ENCODE results near the gene GP1BA.
A peak's percentile ranks its signal among the peaks of the same experiment; 100 is the strongest.

Gene GP1BA

DNA sequence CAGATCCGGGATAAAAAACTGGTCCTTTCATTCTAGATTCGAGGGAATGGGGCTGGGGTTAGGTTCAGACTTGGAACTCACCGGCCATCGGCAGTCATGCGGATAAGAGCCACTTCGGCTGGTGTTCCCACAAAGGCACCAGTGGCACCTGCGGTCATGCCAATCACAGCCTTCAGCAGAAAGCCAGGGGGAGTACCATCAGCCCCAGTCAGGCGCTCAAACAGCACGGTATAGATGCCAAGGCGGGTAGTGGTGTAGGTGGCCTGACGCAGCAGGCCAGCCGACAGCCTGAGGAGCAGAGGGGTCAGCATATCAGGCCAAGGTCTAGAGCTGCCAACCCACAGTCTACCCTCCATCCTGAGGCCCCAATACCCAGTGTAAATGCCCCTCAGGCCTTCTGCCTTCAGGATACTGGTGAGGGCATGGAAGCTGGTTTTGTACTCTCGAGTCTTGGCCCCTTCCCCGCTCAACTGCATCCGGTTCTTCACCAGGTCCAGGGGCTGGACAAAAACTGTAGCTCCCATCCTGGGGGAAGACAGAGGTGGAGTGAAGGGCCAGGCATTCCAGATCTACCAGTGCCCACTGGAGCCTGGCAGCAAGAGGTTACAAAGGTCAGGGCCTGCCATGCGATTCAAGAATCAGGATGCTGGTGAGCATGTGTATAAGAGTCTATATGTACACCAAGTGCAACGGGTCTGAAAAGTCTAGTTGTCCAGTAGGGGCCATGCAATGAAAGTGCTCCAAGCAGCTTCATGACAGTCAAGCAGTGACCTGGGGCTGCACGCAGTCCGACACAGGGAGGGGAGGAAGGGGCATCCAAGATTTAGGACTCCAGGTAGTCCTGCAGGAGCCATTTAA is 6.8 kb downstream of the GP1BA start:
- peak; percentile 21 for DNase-seq (ENCODE audit: low spot score)

- no peak for DNase-seq (ENCODE audit: low spot score)
Measured at GRCh38 chr17:4939546-4939795, 7.4 kb downstream of the GP1BA start.

DNA sequence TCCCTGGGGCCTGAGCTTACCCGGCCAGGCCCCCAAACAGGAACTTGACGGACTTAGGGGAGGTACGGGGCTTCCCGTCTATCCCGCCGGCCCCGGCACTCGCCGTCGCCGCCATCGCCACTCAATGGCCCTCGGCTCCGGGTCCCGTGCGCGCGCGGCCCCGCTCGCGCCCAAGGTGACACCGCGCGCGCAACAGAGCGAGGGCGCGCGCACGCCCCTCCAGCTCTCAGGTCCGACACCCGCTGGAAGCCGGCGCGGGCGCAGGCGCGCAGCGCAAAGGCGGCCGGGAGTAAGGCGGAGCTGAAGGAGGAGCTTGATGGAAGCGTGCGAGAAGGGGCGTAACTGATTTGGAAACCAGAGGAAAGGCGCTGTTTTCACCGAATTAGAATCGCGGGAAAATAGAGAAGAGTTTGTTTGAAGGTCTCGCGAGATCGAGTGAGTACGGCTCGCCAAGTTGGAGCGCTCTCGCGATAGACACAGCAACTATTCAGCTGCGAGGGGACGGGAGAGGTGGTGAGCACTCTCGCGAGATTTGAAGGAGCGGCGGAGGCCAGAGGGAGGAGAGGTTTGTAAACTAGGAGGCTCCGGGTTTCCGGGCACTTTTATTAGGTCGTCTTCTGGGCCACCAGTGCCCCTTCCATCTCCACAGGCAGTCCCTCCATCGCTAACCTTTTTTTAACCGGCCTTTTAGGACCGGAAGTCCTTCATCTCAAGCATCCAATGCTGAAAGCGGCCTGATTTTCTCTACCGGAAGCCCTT is 7.9 kb downstream of the GP1BA start, which contains the start of the genes RNF167 and SLC25A11:
Gene RNF167 (plus strand): TSS at position 473 of the 759 bp plus-strand sequence. CDS start 642 bp downstream, outside the sequence.
Gene SLC25A11 (minus strand): TSS at position 251 of the 759 bp plus-strand sequence. CDS start 136 bp downstream, at position 115.
- DNase-seq (ENCODE audit: low spot score) = peak; percentile 99

- no peak for DNase-seq (ENCODE audit: low spot score)
Measured at GRCh38 chr17:4940555-4941318, 8.7 kb downstream of the GP1BA start.

DNA sequence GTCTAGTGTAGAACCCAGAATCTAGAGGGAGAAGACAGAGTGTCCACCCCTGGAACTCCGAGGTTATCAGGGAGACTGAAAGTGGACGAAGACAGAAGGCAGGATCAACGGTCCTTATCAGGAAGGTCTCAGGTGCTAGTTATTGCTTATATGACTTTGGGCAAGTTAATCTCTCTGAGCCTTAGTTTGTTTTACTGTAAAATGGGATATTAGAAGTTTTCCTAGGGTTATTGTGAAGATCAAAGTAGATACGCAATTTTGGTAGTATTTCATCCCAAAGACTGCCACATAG is 9.2 kb downstream of the GP1BA start:
- DNase-seq (ENCODE audit: low spot score) = peak; percentile 34

DNA sequence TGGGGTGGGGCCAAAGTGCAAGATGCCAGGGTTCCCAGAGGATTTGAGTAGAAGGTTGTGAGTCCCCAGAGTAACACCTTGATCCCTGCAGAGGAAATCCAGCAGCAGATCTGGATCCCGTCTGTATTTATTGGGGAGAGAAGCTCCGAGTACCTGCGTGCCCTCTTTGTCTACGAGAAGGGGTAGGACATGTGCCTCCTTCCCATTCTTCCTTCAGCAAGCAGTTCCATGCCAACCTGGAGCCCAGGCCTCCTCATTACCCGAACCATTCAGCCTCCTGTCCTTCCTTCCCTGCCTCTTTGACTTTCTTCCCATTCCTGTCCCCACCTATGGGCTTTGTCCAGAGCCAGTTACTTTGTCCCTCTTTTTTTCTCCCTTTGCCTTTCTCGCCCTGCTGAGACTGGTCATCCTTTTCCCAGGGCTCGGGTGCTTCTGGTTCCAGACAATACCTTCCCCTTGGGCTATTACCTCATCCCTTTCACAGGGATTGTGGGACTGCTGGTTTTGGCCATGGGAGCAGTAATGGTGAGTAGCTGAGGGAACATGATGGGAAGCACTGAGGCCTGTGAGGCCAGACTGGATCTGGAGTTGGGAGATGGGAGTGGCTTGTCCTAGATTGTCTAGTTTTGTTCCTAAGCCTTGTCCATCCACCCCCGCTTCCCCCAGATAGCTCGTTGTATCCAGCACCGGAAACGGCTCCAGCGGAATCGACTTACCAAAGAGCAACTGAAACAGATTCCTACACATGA is 10.9 kb downstream of the GP1BA start:
- no peak for DNase-seq (ENCODE audit: low spot score)

GRCh38 chr17:4944163-4944553 is 12.1 kb downstream of the GP1BA start:
- peak; percentile 34 for DNase-seq (ENCODE audit: low spot score)

- no peak for DNase-seq (ENCODE audit: low spot score)
Measured at GRCh38 chr17:4944554-4945175, 12.6 kb downstream of the GP1BA start.

DNA sequence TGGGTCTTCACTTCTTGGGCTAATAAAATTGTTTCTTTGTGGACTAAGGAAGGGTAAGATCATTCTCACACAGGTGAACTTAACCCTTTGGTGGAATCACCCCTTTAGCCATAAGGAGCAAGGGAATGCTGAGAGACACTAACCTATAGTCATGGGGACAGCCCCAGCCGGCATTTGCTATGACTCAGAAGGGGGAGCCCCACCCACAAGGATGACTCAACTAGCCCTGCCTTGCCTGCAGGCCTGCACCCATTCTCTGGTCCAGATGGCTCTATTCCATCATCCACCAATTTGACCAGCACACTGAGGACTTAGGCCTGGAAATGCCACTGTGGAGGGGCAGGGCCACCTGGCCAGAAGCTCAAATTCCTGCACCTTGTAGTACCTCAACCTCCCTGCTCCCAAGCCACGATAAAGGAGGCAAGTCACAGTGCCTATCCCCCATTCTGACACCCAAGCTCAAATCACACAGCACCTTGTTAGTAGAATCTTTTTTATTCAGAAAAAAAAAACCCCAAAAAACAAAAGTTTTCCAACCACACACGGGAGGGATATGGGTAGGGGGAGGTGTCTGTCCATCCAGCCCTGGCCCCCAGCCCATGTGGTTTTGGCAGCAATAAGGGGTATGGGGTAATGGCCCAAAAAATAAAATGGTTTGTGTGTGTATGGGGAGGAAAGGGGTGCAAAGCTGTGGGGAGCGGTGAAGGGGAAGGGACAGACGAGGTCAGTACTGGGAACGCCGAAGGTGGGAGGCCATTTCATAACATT is 13.3 kb downstream of the GP1BA start:
- DNase-seq (ENCODE audit: low spot score) = peak; percentile 92

GRCh38 chr17:4945944-4946280 is 13.8 kb downstream of the GP1BA start:
- DNase-seq (ENCODE audit: low spot score) = no peak

DNA sequence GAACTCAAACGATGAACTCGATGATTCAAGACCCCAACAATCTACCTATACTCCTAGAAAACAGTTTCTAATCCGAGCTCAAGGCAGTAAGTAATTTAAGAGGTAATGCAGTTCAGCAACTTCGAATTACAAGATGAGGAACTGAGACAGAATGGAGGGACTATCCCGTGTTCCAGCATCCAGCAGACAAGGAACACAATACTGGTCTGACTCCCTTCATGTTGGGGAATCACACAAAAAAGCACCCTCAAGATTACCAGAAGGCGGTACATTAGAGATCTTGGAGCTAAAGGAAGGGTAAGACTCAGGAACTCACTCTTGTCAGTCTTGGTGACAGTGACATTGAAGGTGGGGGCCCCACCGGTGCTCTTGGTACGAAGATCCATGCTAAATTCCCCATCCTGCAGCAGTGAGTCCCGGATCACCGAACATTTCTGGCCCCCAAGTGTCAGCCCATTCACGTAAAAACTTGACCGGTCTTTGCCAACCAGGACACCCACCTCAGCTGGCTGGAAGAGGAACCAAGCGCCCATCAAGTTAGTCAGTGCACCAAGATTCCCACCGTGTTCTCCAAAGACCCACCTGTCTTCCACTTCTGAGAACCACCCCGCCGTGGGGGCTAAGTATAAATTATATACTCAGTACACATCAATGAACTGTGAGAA is 14.4 kb downstream of the GP1BA start:
- no peak for DNase-seq (ENCODE audit: low spot score)

GRCh38 chr17:4947010-4947410 is 14.9 kb downstream of the GP1BA start:
- DNase-seq (ENCODE audit: low spot score) = no peak

GRCh38 chr17:4947411-4948165 is 15.5 kb downstream of the GP1BA start:
- peak; percentile 63 for DNase-seq (ENCODE audit: low spot score)

DNA sequence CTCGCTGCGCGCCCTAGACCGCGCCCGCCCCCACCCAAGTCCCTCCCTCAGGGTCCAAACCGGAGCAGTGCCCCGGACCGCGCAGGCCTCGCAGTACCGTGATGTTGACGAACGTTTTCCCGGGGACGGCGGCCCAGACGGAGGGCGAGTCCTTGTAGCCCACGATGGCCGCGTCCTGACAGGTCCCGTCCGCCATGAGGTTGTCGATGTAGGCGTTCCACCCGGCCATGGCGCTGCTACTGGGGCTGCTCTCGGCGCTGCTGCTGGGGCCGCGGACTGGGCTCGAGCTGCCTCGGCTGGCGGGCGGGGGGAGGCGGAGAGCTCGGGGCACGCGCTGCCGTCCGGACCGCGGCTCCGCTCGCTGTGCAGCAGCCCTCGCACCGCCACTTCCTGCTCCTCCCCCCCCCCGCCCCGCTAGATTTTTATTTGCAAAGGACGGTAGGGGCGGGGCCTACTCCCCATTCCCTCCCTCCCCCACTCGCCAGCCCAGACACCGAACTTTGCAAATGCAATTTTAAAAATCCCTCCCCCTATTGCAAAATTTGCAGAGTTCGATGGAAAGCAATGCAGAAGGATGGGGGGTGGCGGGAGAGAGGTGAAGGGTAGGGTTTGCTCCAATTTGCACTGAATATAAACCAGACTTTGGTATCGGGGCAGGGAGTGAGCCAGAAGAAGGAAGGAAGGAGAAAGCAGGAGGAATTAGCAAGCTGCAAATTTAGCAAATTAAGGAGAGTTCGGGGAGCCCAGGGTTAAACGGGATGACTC is 16.3 kb downstream of the GP1BA start, which contains the start of gene PFN1:
Gene PFN1 (minus strand): TSS at position 365 of the 765 bp plus-strand sequence. CDS start 136 bp downstream, at position 229.
- peak; percentile 78 for DNase-seq (ENCODE audit: low spot score)

DNA sequence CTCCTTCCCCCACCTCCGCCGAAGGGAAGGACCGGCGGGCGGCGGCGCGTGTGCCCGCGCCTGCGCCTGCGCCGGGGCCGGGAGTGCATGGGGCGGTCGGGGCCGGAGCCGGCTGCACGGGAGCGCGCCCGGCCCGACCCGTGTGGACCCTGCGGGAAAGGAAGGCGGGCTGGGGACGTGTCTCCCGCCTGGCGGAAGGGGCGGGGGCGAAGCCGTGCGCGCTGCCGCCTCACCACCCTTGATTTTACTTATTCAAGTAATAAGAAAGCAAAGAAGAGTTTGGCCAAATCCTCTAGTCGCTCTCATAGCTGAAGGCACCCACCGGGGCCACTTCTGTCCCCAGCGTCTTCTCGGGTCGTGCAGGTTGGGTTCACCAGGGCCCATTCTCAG is 16.8 kb downstream of the GP1BA start:
- peak; percentile 60 for DNase-seq (ENCODE audit: low spot score)

GRCh38 chr17:4949321-4950074 is 17.4 kb downstream of the GP1BA start:
- DNase-seq (ENCODE audit: low spot score) = peak; percentile 73

DNA sequence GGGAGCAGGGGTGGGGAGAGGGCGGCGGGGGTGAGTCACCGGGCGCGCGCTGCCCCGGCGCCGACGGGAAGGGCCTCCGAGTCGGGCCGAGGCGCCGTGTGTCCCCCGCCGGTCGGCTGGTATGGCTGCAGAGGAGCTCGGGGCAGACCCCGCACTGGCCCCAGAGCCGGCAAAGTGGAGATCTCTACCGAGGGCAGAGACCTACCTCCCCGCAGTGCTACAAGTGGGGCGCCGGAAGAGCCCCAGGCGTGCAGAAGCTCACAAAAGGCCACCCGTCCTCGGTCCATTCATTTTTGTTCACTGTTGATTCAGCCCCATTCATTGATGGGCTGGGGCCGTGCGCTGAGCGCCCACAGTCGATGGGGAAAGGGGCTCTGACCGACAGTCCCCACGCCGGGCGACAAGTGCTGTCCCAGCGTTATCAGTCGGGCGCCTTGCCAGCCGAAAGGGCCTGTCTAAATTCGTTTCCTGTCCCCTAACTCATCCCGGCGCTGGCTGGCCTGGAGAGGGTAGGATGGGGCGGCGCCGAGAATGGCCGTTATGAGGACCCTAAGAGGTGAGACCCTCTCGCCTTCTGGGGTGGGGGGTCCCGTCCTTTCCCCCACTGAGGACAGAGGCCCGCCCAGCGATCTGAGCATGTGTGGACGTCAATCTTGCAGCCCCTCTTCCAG is 18.1 kb downstream of the GP1BA start:
- peak; percentile 54 for DNase-seq (ENCODE audit: low spot score)

Data from hematopoietic multipotent progenitor cell treated with erythropoietin and hydrocortisone succinate and interleukin-3 and kit ligand, for 17 days (in vitro differentiated cells).